Activated CD8-positive, alpha-beta memory T cell treated with anti-CD3 and anti-CD28 coated beads, Interleukin-2, amount 50 U/mL, for 1 hour (primary cell): Measurements from ENCODE around the gene NBEAL1.
"Not testable (repeated sequence)": the region's sequence is repeated elsewhere in the genome, so short reads cannot be mapped to it uniquely, and the experiment has no call there.

ENCODE experiments used
- DNase-seq: peaks from one replicate; pipeline ENCODE4 v3.0.0-alpha.2; 2020; ENCODE audit errors: extremely low read depth

Gene NBEAL1

GRCh38 chr2:203014456-203015199, at the start of gene NBEAL1:
Gene NBEAL1 (plus strand): TSS chr2:203014875. CDS start chr2:203016385, 1,510 bp downstream.
- DNase-seq, result peak; percentile 91

GRCh38 chr2:202965810-202966460, 48.7 kb upstream of the NBEAL1 start:
- DNase-seq, result no peak

- DNase-seq, result not testable (repeated sequence)
Observed at GRCh38 chr2:202969404-202969803, 45.3 kb upstream of the NBEAL1 start.

- DNase-seq, result no peak
Observed at GRCh38 chr2:202976809-202977208, 37.9 kb upstream of the NBEAL1 start.

GRCh38 chr2:202982779-202983491, 31.7 kb upstream of the NBEAL1 start:
- no peak for DNase-seq

GRCh38 chr2:202989749-202990148, 24.9 kb upstream of the NBEAL1 start:
- no peak for DNase-seq

- no peak for DNase-seq
Observed at GRCh38 chr2:202990501-202990900, 24.2 kb upstream of the NBEAL1 start.

- not testable (repeated sequence) for DNase-seq
Observed at GRCh38 chr2:202997113-202997512, 17.6 kb upstream of the NBEAL1 start.

GRCh38 chr2:203002054-203002821, 12.4 kb upstream of the NBEAL1 start:
- DNase-seq, result no peak

GRCh38 chr2:203003716-203004115, 11.0 kb upstream of the NBEAL1 start:
- DNase-seq, result no peak

GRCh38 chr2:203016716-203017115, 2.0 kb downstream of the NBEAL1 start:
- no peak for DNase-seq

- no peak for DNase-seq
Observed at GRCh38 chr2:203018181-203018580, 3.5 kb downstream of the NBEAL1 start.

- DNase-seq, result no peak
Observed at GRCh38 chr2:203019142-203019541, 4.5 kb downstream of the NBEAL1 start.

- DNase-seq, result no peak
Observed at GRCh38 chr2:203021991-203022390, 7.3 kb downstream of the NBEAL1 start.

GRCh38 chr2:203022751-203023150, 8.1 kb downstream of the NBEAL1 start:
- DNase-seq, result no peak

- DNase-seq, result no peak
Observed at GRCh38 chr2:203025592-203025991, 10.9 kb downstream of the NBEAL1 start.

- DNase-seq, result no peak
Observed at GRCh38 chr2:203030545-203030944, 15.9 kb downstream of the NBEAL1 start.

GRCh38 chr2:203030991-203031390, 16.3 kb downstream of the NBEAL1 start:
- no peak for DNase-seq

GRCh38 chr2:203033395-203033794, 18.7 kb downstream of the NBEAL1 start:
- DNase-seq, result no peak

- DNase-seq, result no peak
Observed at GRCh38 chr2:203035879-203036470, 21.3 kb downstream of the NBEAL1 start.

- DNase-seq, result no peak
Observed at GRCh38 chr2:203037026-203037425, 22.4 kb downstream of the NBEAL1 start.

- DNase-seq, result no peak
Observed at GRCh38 chr2:203038586-203038985, 23.9 kb downstream of the NBEAL1 start.
